Measurements from ENCODE around the gene SMIM7.

Gene SMIM7

DNA sequence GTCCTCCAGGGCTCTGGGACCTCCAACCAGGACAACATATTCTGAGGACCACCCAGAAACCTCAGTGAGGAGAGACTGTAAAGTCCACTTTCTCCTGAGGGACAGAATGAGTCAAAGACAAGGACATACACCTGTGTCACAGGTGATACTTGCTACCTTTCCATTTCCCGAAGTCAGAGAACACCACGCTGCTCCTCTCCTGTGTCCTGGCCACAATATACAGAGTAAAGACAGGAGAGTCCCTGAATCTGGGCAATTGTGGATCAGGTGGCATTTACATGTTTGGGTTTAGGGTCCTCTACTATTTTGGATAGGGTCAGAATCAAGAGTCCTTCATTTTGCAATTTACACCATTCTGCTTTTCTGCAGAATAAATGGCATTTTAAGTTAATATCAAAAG lies 36.9 kb downstream of the SMIM7 start:
- Histone ChIP-seq H4K20me1 (ENCODE audit: insufficient read depth, low read length, poor library complexity, severe bottlenecking) (peaks cover 86% of the 10 kb centered on the region), H3K79me2 (ENCODE audit: insufficient read depth, low read length) (peaks cover 100% of the 10 kb centered on the region), H3K9me3 (ENCODE audit: insufficient read depth, low read depth, low read length) (no peaks in the 10 kb centered on the region), H3K9ac (ENCODE audit: low read depth, low read length, poor library complexity, severe bottlenecking) (peak overlapping the region; percentile 22), H3K9me2 (replicated peaks; ENCODE audit: low read depth, low read length) (no peaks in the 10 kb centered on the region), H3K4me2 (ENCODE audit: low read depth, low read length, poor library complexity, severe bottlenecking) (peak overlapping the region; percentile 89), H3K27me3 (ENCODE audit: insufficient read depth, low read length, poor library complexity, severe bottlenecking) (no peaks in the 10 kb centered on the region), H3K4me3 (ENCODE audit: low read length, poor library complexity, severe bottlenecking) (no peak overlapping the region), H3K36me3 (ENCODE audit: insufficient read depth, low read length) (no peaks in the 10 kb centered on the region; the same call in 1 of the 2 replicates), H3F3A (ENCODE audit: low read depth) (no peaks in the 10 kb centered on the region), H3K4me1 (ENCODE audit: insufficient read depth, low read length, poor library complexity, severe bottlenecking) (peaks cover 60% of the 10 kb centered on the region), H2AFZ (ENCODE audit: low read length) (no peak overlapping the region)
- TF ChIP-seq, protein P1, sequence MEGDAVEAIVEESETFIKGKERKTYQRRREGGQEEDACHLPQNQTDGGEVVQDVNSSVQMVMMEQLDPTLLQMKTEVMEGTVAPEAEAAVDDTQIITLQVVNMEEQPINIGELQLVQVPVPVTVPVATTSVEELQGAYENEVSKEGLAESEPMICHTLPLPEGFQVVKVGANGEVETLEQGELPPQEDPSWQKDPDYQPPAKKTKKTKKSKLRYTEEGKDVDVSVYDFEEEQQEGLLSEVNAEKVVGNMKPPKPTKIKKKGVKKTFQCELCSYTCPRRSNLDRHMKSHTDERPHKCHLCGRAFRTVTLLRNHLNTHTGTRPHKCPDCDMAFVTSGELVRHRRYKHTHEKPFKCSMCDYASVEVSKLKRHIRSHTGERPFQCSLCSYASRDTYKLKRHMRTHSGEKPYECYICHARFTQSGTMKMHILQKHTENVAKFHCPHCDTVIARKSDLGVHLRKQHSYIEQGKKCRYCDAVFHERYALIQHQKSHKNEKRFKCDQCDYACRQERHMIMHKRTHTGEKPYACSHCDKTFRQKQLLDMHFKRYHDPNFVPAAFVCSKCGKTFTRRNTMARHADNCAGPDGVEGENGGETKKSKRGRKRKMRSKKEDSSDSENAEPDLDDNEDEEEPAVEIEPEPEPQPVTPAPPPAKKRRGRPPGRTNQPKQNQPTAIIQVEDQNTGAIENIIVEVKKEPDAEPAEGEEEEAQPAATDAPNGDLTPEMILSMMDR (conservative IDR thresholded peaks at IDR 0.05; ENCODE audit: low read length): no peak
- no peak for TF ChIP-seq EZH2phosphoT487 (IDR thresholded peaks at IDR 0.05; ENCODE audit: borderline replicate concordance)

DNA sequence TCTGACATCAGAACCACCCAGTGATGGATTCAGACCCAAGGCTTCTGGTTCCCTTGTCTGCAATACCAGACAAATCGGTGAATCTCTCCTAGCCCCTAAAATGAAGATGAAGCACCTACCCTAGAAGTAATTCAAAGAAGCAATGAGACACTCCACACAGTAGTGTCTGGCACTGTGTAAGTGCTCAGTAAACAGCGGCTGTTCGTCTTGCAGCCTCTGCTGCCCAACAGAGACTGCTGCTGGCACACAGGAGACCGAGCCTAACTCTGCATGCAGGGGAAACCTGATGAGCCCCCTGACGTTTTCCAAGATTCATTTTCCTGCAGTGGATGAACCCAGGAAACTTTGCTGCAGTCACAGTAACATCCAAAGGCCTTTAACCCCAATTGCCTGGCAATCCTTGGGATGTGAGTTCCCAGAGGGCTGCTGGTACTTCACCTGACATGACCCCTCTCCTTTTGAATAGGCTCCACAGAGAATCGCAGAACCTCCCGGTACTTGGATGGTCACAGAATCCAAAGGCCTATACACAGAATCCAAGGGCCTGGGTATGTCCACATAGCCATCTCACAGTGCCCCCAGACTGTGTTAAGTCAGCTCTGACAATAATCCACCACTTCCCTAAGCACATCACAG lies 38.7 kb downstream of the SMIM7 start:
- H3K9me2 ChIP-seq (replicated peaks; ENCODE audit: low read depth, low read length): no peaks in the 10 kb centered on the region
- peaks cover 57% of the 10 kb centered on the region for H3K4me1 ChIP-seq (ENCODE audit: insufficient read depth, low read length, poor library complexity, severe bottlenecking)
- peaks cover 100% of the 10 kb centered on the region for H3K79me2 ChIP-seq (ENCODE audit: insufficient read depth, low read length)
- TF ChIP-seq EZH2phosphoT487 (IDR thresholded peaks at IDR 0.05; ENCODE audit: borderline replicate concordance): no peak
- no peaks in the 10 kb centered on the region for H3K27me3 ChIP-seq (ENCODE audit: insufficient read depth, low read length, poor library complexity, severe bottlenecking)
- H3K4me2 ChIP-seq (ENCODE audit: low read depth, low read length, poor library complexity, severe bottlenecking): no peak overlapping the region
- no peak overlapping the region for H3K4me3 ChIP-seq (ENCODE audit: low read length, poor library complexity, severe bottlenecking)
- H3K9ac ChIP-seq (ENCODE audit: low read depth, low read length, poor library complexity, severe bottlenecking): no peak overlapping the region
- H2AFZ ChIP-seq (ENCODE audit: low read length): no peak overlapping the region
- H3K9me3 ChIP-seq (ENCODE audit: insufficient read depth, low read depth, low read length): no peaks in the 10 kb centered on the region
- peaks cover 89% of the 10 kb centered on the region for H4K20me1 ChIP-seq (ENCODE audit: insufficient read depth, low read length, poor library complexity, severe bottlenecking)
- no peaks in the 10 kb centered on the region; the same call in 1 of the 2 replicates for H3K36me3 ChIP-seq (ENCODE audit: insufficient read depth, low read length)
- H3F3A ChIP-seq (ENCODE audit: low read depth): no peaks in the 10 kb centered on the region

DNA sequence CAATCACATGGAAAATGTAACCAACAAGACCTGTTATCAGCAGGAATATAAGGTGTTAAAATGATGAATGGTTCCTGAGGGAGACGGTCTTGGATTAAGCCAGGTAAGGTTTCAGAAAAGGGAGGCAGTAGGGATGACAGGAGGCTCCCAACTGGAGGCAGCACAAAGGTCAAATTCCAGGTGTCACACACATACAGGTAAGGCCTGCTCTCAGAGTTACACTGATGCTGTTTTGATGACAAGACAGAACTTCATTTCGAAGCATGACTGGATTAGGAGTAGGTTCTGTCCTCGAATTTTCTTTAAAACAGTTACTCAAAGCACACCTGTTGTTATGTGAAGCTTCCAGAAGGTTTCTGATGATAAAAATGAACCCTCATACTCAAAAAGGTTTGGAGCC lies 39.4 kb downstream of the SMIM7 start:
- Histone ChIP-seq H3K36me3 (ENCODE audit: insufficient read depth, low read length) (no peaks in the 10 kb centered on the region; the same call in 1 of the 2 replicates), H3K9ac (ENCODE audit: low read depth, low read length, poor library complexity, severe bottlenecking) (no peak overlapping the region), H3K27me3 (ENCODE audit: insufficient read depth, low read length, poor library complexity, severe bottlenecking) (no peaks in the 10 kb centered on the region), H3K9me3 (ENCODE audit: insufficient read depth, low read depth, low read length) (no peaks in the 10 kb centered on the region), H2AFZ (ENCODE audit: low read length) (no peak overlapping the region), H3K4me3 (ENCODE audit: low read length, poor library complexity, severe bottlenecking) (no peak overlapping the region), H3F3A (ENCODE audit: low read depth) (no peaks in the 10 kb centered on the region), H3K9me2 (replicated peaks; ENCODE audit: low read depth, low read length) (no peaks in the 10 kb centered on the region), H3K4me2 (ENCODE audit: low read depth, low read length, poor library complexity, severe bottlenecking) (no peak overlapping the region), H4K20me1 (ENCODE audit: insufficient read depth, low read length, poor library complexity, severe bottlenecking) (peaks cover 89% of the 10 kb centered on the region), H3K4me1 (ENCODE audit: insufficient read depth, low read length, poor library complexity, severe bottlenecking) (peaks cover 50% of the 10 kb centered on the region), H3K79me2 (ENCODE audit: insufficient read depth, low read length) (peaks cover 100% of the 10 kb centered on the region)
- TF ChIP-seq, protein P1 (conservative IDR thresholded peaks at IDR 0.05; ENCODE audit: low read length): no peak
- TF ChIP-seq EZH2phosphoT487 (IDR thresholded peaks at IDR 0.05; ENCODE audit: borderline replicate concordance): no peak

DNA sequence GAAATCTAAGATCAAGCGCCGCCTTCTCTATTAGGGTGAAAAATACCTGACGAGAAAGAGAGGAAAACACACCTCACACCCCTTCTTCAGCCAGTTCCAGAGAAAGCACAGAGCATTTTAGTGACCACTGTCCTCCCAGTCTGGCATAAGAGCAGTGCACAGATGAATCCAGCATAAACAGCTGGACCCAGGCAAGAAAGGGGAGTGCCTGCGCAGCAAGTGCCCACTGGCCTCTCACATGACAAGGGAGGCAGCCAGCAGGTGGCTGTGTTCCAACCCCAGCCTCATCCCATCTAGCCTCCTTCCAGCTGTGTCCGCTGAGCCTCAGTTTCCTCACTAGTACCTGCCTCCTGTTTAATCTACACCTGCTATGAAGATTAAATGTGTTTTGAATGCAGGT lies 39.9 kb downstream of the SMIM7 start:
- H3K4me2 ChIP-seq (ENCODE audit: low read depth, low read length, poor library complexity, severe bottlenecking): peak overlapping the region; percentile 5
- H3K9me2 ChIP-seq (replicated peaks; ENCODE audit: low read depth, low read length): no peaks in the 10 kb centered on the region
- H3K79me2 ChIP-seq (ENCODE audit: insufficient read depth, low read length): peaks cover 100% of the 10 kb centered on the region
- no peak overlapping the region for H2AFZ ChIP-seq (ENCODE audit: low read length)
- H4K20me1 ChIP-seq (ENCODE audit: insufficient read depth, low read length, poor library complexity, severe bottlenecking): peaks cover 86% of the 10 kb centered on the region
- H3K36me3 ChIP-seq (ENCODE audit: insufficient read depth, low read length): no peaks in the 10 kb centered on the region; the same call in 1 of the 2 replicates
- H3K4me3 ChIP-seq (ENCODE audit: low read length, poor library complexity, severe bottlenecking): no peak overlapping the region
- no peak for TF ChIP-seq EZH2phosphoT487 (IDR thresholded peaks at IDR 0.05; ENCODE audit: borderline replicate concordance)
- TF ChIP-seq, protein P1 (conservative IDR thresholded peaks at IDR 0.05; ENCODE audit: low read length): no peak
- no peaks in the 10 kb centered on the region for H3K9me3 ChIP-seq (ENCODE audit: insufficient read depth, low read depth, low read length)
- no peaks in the 10 kb centered on the region for H3K27me3 ChIP-seq (ENCODE audit: insufficient read depth, low read length, poor library complexity, severe bottlenecking)
- no peak overlapping the region for H3K9ac ChIP-seq (ENCODE audit: low read depth, low read length, poor library complexity, severe bottlenecking)
- H3K4me1 ChIP-seq (ENCODE audit: insufficient read depth, low read length, poor library complexity, severe bottlenecking): peaks cover 46% of the 10 kb centered on the region
- H3F3A ChIP-seq (ENCODE audit: low read depth): no peaks in the 10 kb centered on the region

All from Loucy (cell line).